ENCODE results near the gene CAMK2N2. TPM values are rescaled to one million over a fixed set of nuclear protein-coding genes. Genes with fewer than 3 reads are reported as not detected.

CAMK2N2 gene
- total and polyA plus RNA-seq, 2 of the 4 experiments (the other 2 are of a cell fraction), result 0.34 TPM; not detected in 1

GRCh38 chr3:184260724-184261269 is 556 bp downstream of the CAMK2N2 start:
- H2BK5ac ChIP-seq (ENCODE audit: low read depth, low read length, poor library complexity, severe bottlenecking), result no peak overlapping the region
- H2BK15ac ChIP-seq (ENCODE audit: low read depth, low read length), result no peak overlapping the region
- no peak overlapping the region for H2AK5ac ChIP-seq (ENCODE audit: low read depth, low read length)
- peak overlapping the region; percentile 84 for H2AFZ ChIP-seq (replicated peaks; ENCODE audit: low read length, poor library complexity)
- no TSS peak for BruUV-seq (replicated peaks)
- dilution Hi-C loops (cut with HindIII; ENCODE audit: low sequenced_read_pairs, unreplicated experiment) (no loop called here), in situ Hi-C loops (cut with MboI; ENCODE audit: low sequenced_read_pairs) (loop anchor here (25.0 kb wide), 1 partner anchor 798 kb away; no protein-coding TSS in a partner anchor), intact Hi-C loops (cut with micrococcal nuclease) (no loop called here)
- H3K23ac ChIP-seq (ENCODE audit: low read depth, low read length), result peak overlapping the region; percentile 82; the same call in 1 of the 2 replicates
- ChIA-PET CTCF (interaction anchor here (1.1 kb wide), 1 partner anchor 365 kb away, joined by 3 read pairs; no protein-coding TSS in a partner anchor), POLR2A (ENCODE audit: unreplicated experiment) (no interaction called here)
- TF ChIP-seq USF2 (IDR thresholded peaks at IDR 0.05; ENCODE audit: low read depth, low read length), result no peak
- no peak for TF ChIP-seq POLR2A (IDR thresholded peaks at IDR 0.05; ENCODE audit: low read depth, low read length)
- TF ChIP-seq NFE2L2 (IDR thresholded peaks at IDR 0.05; ENCODE audit: low read depth, low read length), result no peak
- no peak for TF ChIP-seq CTCF (conservative IDR thresholded peaks at IDR 0.05; ENCODE audit: low read depth, low read length)
- no peak for TF ChIP-seq RCOR1 (IDR thresholded peaks at IDR 0.05; ENCODE audit: insufficient replicate concordance, low read length)
- TF ChIP-seq MXI1 (IDR thresholded peaks at IDR 0.05; ENCODE audit: borderline replicate concordance, low read depth, low read length), result no peak
- no peak for TF ChIP-seq CHD1 (IDR thresholded peaks at IDR 0.05; ENCODE audit: low read depth, low read length)
- TF ChIP-seq CEBPB (IDR thresholded peaks at IDR 0.05; ENCODE audit: low read depth, low read length), result no peak
- TF ChIP-seq SMC3 (IDR thresholded peaks at IDR 0.05; ENCODE audit: low read depth, low read length), result no peak
- no peak for TF ChIP-seq MAFK (IDR thresholded peaks at IDR 0.05; ENCODE audit: low read depth, low read length)
- TF ChIP-seq FOS (IDR thresholded peaks at IDR 0.05; ENCODE audit: low read depth, low read length), result no peak
- TF ChIP-seq RAD21 (IDR thresholded peaks at IDR 0.05; ENCODE audit: low read length), result no peak
- no peaks in the 10 kb centered on the region for H3K79me1 ChIP-seq (ENCODE audit: low read depth in 1 of 2, low read length in 2 of 2)
- no peak overlapping the region for H3K14ac ChIP-seq (replicated peaks; ENCODE audit: low read depth, low read length)
- peaks cover 2% of the 10 kb centered on the region; the same call in 1 of the 2 replicates for H3K4me1 ChIP-seq (ENCODE audit: control insufficient read depth, insufficient read depth, low read length)
- H3K27ac ChIP-seq (ENCODE audit: insufficient read depth, low read length), result no peak overlapping the region; the same call in 1 of the 2 replicates
- WGBS, 2 experiments (ENCODE audit: extremely low coverage in 2 of 2, insufficient read length in 1 of 2), result 3% methylated on average over 27 of the region's 49 CpGs; no CpG with 5 or more reads in 1 of the 2 experiments
- no peak overlapping the region for H4K5ac ChIP-seq (ENCODE audit: low read depth, low read length)
- H2AK9ac ChIP-seq (replicated peaks; ENCODE audit: low read depth, low read length, poor library complexity), result no peak overlapping the region
- ATAC-seq (ENCODE audit: low read depth), result peak; percentile 2; the same call in 1 of the 2 replicates
- no peak overlapping the region for H4K91ac ChIP-seq (ENCODE audit: insufficient read depth, low read depth, low read length)
- no peak overlapping the region for H3K18ac ChIP-seq (ENCODE audit: low read depth, low read length)
- peaks cover 8% of the 10 kb centered on the region for H4K20me1 ChIP-seq (ENCODE audit: insufficient read depth, low read length)
- 0 out of 2 replicates have a peak, but pooled peaks cover 2% of the 10 kb centered on the region for H3K36me3 ChIP-seq (ENCODE audit: control insufficient read depth, insufficient read depth, low read length)
- H2BK120ac ChIP-seq (ENCODE audit: low read depth, low read length), result no peak overlapping the region
- no peak overlapping the region for H3K9ac ChIP-seq (ENCODE audit: low read depth, low read length)
- no peak overlapping the region for H3K4ac ChIP-seq (ENCODE audit: low read depth, low read length)
- DNase-seq, result no peak
- no peak overlapping the region for H2BK20ac ChIP-seq (ENCODE audit: low read depth, low read length)
- no peak overlapping the region for H4K8ac ChIP-seq (ENCODE audit: low read depth in 2 of 2, low read length in 2 of 2)
- H3K27me3 ChIP-seq (ENCODE audit: control insufficient read depth, insufficient read depth, low read length), result peaks cover 37% of the 10 kb centered on the region
- peak overlapping the region; percentile 72 for H3K4me2 ChIP-seq (ENCODE audit: low read depth, low read length)
- no peaks in the 10 kb centered on the region for H3K9me1 ChIP-seq (ENCODE audit: insufficient read depth, low read length)
- H3K56ac ChIP-seq (ENCODE audit: extremely low read depth, insufficient read depth, low read length), result no peak overlapping the region
- peak overlapping the region; percentile 55 for H3K4me3 ChIP-seq (ENCODE audit: insufficient read depth, low read depth, low read length)
- no peaks in the 10 kb centered on the region for H3K9me3 ChIP-seq (ENCODE audit: control insufficient read depth, insufficient read depth, low read length)

All from IMR-90 (cell line).